ENCODE data around the gene ZNF592.
A peak's percentile ranks its signal among the peaks of the same experiment; 100 is the strongest.

The ZNF592 gene

GRCh38 chr15:84797212-84797611 lies 48.8 kb downstream of the ZNF592 start:
- H3K9me3 Mint-ChIP-seq, result no peaks in the 10 kb centered on the region
- H3K4me3 Mint-ChIP-seq, result no peak overlapping the region
- H3K4me1 Mint-ChIP-seq, result no peaks in the 10 kb centered on the region
- H3K27me3 Mint-ChIP-seq, result no peaks in the 10 kb centered on the region
- CTCF ChIA-PET, result no interaction called here
- no peak overlapping the region for H3K27ac Mint-ChIP-seq
- peaks cover 56% of the 10 kb centered on the region for H3K36me3 Mint-ChIP-seq
- no peak for DNase-seq

GRCh38 chr15:84797801-84798200 lies 49.4 kb downstream of the ZNF592 start:
- CTCF ChIA-PET, result no interaction called here
- Mint-ChIP-seq H3K4me1 (no peaks in the 10 kb centered on the region), H3K36me3 (peaks cover 58% of the 10 kb centered on the region), H3K9me3 (no peaks in the 10 kb centered on the region), H3K27ac (no peak overlapping the region), H3K27me3 (no peaks in the 10 kb centered on the region), H3K4me3 (no peak overlapping the region)
- no peak for DNase-seq

- H3K36me3 Mint-ChIP-seq, result peaks cover 63% of the 10 kb centered on the region
- H3K27me3 Mint-ChIP-seq, result no peaks in the 10 kb centered on the region
- no peak for DNase-seq
- H3K4me1 Mint-ChIP-seq, result no peaks in the 10 kb centered on the region
- CTCF ChIA-PET, result no interaction called here
- no peak overlapping the region for H3K27ac Mint-ChIP-seq
- no peaks in the 10 kb centered on the region for H3K9me3 Mint-ChIP-seq
- no peak overlapping the region for H3K4me3 Mint-ChIP-seq
Measured at GRCh38 chr15:84798436-84798946, 50.1 kb downstream of the ZNF592 start.

DNA sequence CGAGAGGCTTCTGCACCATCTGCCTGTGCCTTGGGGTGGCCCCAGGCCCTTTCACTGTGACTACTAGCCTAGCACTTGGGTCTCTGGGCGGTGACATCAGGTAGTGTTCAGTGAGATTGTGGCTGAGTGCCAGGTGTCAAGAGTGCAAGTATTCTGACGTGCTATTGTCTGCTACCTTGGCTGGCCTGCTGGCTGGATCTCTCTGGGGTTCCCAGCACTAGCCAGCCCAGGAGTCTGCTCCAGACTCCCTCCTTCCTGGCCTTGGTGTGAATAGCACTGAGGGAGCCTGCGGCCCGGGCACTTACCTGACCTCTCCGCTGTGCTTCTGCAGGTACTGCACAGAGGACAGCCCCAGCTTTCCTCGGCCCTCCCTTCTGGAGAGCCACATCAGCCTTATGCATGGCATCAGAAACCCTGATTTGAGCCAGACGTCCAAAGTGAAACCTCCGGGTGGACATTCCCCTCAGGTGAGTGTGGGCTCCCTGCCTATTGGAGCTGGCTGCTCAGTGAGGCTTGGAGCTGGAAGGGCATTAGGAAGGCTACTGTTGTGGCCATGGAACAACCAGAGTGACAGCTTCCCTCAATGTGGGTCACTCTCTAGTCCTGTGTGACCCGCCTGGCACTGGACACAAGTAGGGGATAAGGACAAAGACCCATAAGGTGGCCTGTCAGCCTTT lies 51.3 kb downstream of the ZNF592 start:
- Mint-ChIP-seq H3K4me1 (no peaks in the 10 kb centered on the region), H3K4me3 (no peak overlapping the region), H3K27me3 (no peaks in the 10 kb centered on the region), H3K9me3 (no peaks in the 10 kb centered on the region), H3K27ac (no peak overlapping the region), H3K36me3 (peaks cover 60% of the 10 kb centered on the region)
- no peak for DNase-seq
- CTCF ChIA-PET, result no interaction called here

- Mint-ChIP-seq H3K4me1 (no peaks in the 10 kb centered on the region), H3K36me3 (peaks cover 57% of the 10 kb centered on the region), H3K27me3 (no peaks in the 10 kb centered on the region), H3K27ac (no peak overlapping the region), H3K4me3 (no peak overlapping the region), H3K9me3 (no peaks in the 10 kb centered on the region)
- CTCF ChIA-PET, result no interaction called here
- no peak for DNase-seq
Measured at GRCh38 chr15:84800365-84800806, 52.0 kb downstream of the ZNF592 start.

DNA sequence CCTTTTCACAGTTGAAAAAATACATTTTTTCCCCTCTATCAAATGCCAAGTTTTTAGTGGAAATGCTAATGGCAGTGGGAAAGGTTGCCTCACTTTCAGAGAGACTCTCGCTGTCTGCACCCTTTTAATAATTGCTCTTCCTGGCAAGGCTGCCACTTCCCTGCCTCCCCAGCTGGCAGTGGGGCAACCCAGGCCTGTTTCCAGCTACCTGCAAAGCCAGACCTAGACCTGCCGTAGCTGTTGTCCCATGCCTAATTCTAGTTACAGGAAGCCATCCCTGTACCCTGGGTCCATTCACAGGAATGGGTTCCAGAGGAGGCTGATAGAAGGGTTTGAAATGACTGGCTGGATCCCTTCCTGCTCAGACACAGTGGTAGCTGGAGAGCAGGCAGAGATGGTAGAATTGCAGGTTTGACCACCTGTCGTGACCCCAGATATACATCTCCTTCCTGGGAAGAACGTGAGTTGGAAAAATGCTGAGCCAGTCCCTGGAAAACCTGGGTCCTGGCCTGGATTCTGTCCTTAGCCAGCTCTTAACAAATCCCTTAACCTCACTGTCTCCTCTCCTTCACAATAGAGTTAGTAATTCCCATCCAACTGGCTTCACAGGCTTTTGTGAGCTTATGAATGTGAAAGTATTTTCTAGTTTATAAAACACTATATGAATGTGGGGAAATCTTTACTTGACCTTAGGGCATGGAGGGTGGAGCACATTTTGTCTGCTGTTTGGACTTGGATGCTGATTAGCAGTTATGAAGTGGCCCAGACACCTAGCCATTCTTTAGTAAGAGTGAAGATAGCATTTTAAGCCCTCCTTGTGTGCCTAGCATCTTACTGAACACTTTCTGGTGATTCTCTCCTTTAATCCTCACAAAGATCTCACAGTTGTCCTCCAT lies 55.9 kb downstream of the ZNF592 start:
- no peak for DNase-seq
- no peak overlapping the region for H3K4me3 Mint-ChIP-seq
- H3K4me1 Mint-ChIP-seq, result no peaks in the 10 kb centered on the region
- H3K36me3 Mint-ChIP-seq, result peaks cover 37% of the 10 kb centered on the region
- no peaks in the 10 kb centered on the region for H3K9me3 Mint-ChIP-seq
- H3K27ac Mint-ChIP-seq, result no peak overlapping the region
- H3K27me3 Mint-ChIP-seq, result no peaks in the 10 kb centered on the region
- CTCF ChIA-PET, result interaction anchor here (1.6 kb wide), 1 partner anchor 216 kb away, joined by 3 read pairs; no protein-coding TSS in a partner anchor

DNA sequence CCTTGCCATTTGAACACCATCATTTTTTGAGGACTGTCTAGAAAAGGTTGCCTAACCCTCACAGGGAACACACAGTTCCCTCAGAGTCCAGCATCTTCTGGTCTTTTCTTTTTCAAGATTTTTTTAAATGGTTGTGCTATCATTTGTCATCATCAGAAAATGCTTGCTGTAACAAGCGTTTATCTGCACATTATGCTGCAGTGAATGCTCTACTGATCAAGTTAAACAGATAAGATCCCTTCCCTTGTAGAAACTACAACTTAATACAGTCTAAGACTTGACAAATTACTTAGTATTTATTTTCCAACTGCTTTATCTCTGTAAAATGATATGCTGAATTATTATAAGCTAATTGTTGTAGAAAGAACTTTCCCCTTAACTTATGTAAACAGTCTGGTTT lies 56.8 kb downstream of the ZNF592 start:
- peaks cover 29% of the 10 kb centered on the region for H3K36me3 Mint-ChIP-seq
- no peak for DNase-seq
- H3K4me3 Mint-ChIP-seq, result no peak overlapping the region
- no peak overlapping the region for H3K27ac Mint-ChIP-seq
- CTCF ChIA-PET, result interaction anchor here (1.6 kb wide), 1 partner anchor 217 kb away, joined by 3 read pairs; no protein-coding TSS in a partner anchor
- H3K9me3 Mint-ChIP-seq, result no peaks in the 10 kb centered on the region
- no peaks in the 10 kb centered on the region for H3K27me3 Mint-ChIP-seq
- H3K4me1 Mint-ChIP-seq, result no peaks in the 10 kb centered on the region

GRCh38 chr15:84807228-84807627 lies 58.8 kb downstream of the ZNF592 start:
- H3K9me3 Mint-ChIP-seq, result no peaks in the 10 kb centered on the region
- no peak overlapping the region for H3K4me3 Mint-ChIP-seq
- no peaks in the 10 kb centered on the region for H3K27me3 Mint-ChIP-seq
- no peak overlapping the region for H3K27ac Mint-ChIP-seq
- peaks cover 21% of the 10 kb centered on the region for H3K36me3 Mint-ChIP-seq
- no peak for DNase-seq
- no peaks in the 10 kb centered on the region for H3K4me1 Mint-ChIP-seq
- CTCF ChIA-PET, result no interaction called here

DNA sequence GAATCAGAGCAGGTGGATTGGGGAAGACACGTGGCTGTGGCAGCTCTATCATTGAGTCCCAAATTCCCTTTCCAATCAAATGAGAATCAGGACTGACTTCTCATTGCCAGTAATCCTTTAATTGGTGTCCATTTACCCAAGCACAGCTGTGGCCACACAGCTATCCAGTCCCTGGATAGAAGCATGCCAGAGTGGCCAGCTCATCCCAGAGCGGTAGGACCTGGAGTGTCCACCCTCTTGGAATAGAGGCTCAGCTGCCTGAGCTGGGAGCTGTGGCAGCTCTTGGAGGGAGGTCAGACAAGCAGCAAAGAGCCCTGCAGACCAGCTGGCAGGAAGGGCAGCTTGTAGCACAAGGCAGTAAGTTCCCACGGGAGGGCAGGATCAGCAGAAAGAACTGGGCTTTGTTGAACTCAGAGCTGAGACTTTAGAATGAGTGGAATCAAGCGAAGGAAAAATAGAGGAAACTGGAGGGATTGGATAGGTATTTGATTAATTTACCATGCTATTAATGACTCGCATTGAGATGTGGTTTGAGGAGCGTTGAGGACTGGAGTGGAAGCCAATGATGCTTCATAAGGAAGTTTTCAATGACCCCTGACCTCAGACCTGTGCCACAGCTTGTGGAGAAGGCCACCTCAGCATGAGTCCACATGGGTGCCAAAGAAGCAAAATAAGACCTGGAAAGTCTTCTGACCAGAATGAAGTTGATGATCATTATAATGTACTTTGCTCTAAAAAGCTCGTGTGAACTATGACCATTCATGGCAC lies 61.9 kb downstream of the ZNF592 start:
- Mint-ChIP-seq H3K27me3 (peaks cover 2% of the 10 kb centered on the region), H3K27ac (no peak overlapping the region), H3K9me3 (no peaks in the 10 kb centered on the region), H3K4me3 (no peak overlapping the region), H3K4me1 (no peaks in the 10 kb centered on the region), H3K36me3 (peaks cover 7% of the 10 kb centered on the region)
- no peak for DNase-seq
- CTCF ChIA-PET, result interaction anchor here (0.9 kb wide), 2 partner anchors 27 to 211 kb away, joined by 3 read pairs; no protein-coding TSS in a partner anchor

DNA sequence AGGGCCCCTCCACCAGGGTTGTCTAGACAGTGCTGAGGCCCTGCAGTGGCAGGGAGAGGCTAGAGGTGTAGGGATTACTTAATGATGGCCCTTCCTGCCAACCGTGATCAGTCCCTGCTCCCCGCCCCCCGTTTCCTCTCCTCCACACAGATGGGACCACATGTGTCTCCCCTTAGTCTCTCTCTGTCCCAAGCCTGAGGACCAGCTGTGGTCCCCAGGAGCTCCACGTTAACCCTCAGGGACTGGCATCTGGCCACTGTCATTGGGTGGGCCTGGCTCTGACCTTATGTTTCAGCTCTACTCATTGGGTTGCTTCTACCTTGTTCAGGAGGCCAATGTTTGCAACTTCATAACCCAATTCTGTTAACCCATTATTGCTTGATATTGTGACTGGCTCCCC lies 62.8 kb downstream of the ZNF592 start:
- peaks cover 7% of the 10 kb centered on the region for H3K36me3 Mint-ChIP-seq
- H3K4me1 Mint-ChIP-seq, result no peaks in the 10 kb centered on the region
- CTCF ChIA-PET, result interaction anchor here (0.9 kb wide), 1 partner anchor 26 kb away, joined by 3 read pairs; no protein-coding TSS in a partner anchor
- DNase-seq, result no peak
- H3K4me3 Mint-ChIP-seq, result no peak overlapping the region
- peak overlapping the region; percentile 43 for H3K27ac Mint-ChIP-seq
- peaks cover 11% of the 10 kb centered on the region for H3K27me3 Mint-ChIP-seq
- H3K9me3 Mint-ChIP-seq, result no peaks in the 10 kb centered on the region

DNA sequence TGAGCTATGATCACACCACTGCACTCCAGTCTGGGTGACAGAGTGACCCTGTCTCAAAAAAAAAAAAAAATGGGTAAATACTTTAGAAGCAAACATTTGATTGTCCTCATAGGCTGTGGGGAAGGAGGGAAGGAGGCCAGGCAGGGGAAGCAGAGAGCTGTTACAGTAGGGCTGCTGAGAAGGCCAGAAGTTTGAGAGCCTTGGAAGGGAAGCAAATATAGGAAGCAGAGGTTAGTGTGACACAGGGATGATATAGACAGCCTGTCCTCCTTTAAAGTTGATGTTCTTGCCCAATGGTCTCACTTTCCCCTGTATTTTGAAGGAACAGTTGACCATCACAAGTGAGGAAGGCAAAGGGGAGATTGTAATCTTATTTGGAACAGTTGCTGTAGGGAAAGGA lies 63.4 kb downstream of the ZNF592 start:
- Mint-ChIP-seq H3K27ac (no peak overlapping the region), H3K4me1 (peaks cover 3% of the 10 kb centered on the region), H3K36me3 (peaks cover 7% of the 10 kb centered on the region), H3K4me3 (no peak overlapping the region), H3K27me3 (peaks cover 17% of the 10 kb centered on the region), H3K9me3 (no peaks in the 10 kb centered on the region)
- CTCF ChIA-PET, result no interaction called here
- no peak for DNase-seq

DNA sequence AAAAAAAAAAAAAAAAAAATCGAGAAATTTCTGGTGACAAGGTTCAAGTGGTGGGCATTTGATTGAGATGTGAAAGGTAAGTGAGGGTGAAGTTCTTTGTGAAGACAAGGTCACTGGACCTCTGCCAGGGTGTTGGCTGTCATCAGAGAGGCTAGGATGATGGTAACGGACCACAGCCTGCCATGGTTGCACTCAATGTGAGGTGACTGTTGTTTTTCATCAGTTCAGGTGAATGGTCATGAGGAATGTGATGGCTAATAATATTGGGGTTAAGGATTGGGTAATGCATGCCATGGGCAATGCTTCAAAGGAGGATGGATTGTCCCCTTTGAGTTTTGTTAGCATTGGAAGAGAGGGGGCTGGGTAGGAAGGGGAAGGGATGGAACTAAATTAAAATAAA lies 64.5 kb downstream of the ZNF592 start:
- peaks cover 4% of the 10 kb centered on the region for H3K36me3 Mint-ChIP-seq
- peaks cover 5% of the 10 kb centered on the region for H3K4me1 Mint-ChIP-seq
- H3K27ac Mint-ChIP-seq, result no peak overlapping the region
- peaks cover 22% of the 10 kb centered on the region for H3K27me3 Mint-ChIP-seq
- H3K4me3 Mint-ChIP-seq, result no peak overlapping the region
- CTCF ChIA-PET, result interaction anchor here (0.7 kb wide), 1 partner anchor 12 kb away, joined by 3 read pairs; no protein-coding TSS in a partner anchor
- DNase-seq, result no peak
- no peaks in the 10 kb centered on the region for H3K9me3 Mint-ChIP-seq

DNA sequence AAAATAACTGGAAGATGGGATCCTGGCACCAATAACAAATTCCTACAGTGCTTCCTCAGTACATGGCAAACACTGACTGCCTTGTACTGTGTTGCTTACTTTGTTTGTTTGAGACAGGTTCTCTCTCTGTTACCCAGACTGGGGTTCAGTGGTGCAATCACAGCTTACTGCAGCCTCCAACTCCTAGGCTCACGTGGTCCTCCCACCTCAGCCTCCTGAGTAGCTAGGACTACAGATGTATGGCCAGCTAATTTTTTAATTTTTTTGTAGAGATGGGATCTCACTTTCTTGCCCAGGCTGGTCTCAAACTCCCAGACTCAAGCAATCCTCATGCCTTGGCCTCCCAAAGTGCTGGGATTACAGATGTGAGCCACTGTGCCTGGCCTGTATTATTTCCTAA lies 65.0 kb downstream of the ZNF592 start:
- Mint-ChIP-seq H3K36me3 (peaks cover 4% of the 10 kb centered on the region), H3K9me3 (no peaks in the 10 kb centered on the region), H3K4me1 (peaks cover 11% of the 10 kb centered on the region), H3K27ac (no peak overlapping the region), H3K27me3 (peaks cover 28% of the 10 kb centered on the region), H3K4me3 (no peak overlapping the region)
- CTCF ChIA-PET, result no interaction called here
- DNase-seq, result no peak

DNA sequence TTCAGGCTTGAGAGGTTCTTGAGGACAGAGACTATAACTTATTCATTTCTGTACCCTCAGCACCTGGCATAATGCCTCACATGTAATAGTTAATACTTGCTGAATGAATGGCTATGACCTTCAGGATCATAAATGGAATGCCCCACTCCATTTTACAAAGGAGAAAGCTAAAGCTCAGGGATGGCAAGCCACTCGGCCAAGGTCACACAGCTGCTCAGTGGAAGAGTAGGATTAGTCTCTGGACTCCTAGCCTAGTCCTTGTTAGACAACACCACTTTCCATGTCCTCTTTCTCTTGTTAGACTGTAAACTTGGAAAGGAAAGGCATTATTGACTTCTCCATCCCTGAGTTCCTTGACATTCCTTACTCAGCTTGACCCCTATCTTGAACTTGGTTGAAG lies 65.5 kb downstream of the ZNF592 start:
- Mint-ChIP-seq H3K4me1 (peaks cover 12% of the 10 kb centered on the region), H3K4me3 (no peak overlapping the region), H3K27ac (peak overlapping the region; percentile 4), H3K36me3 (no peaks in the 10 kb centered on the region), H3K27me3 (peaks cover 31% of the 10 kb centered on the region), H3K9me3 (no peaks in the 10 kb centered on the region)
- DNase-seq, result no peak
- CTCF ChIA-PET, result no interaction called here

Measured in activated naive CD4-positive, alpha-beta T cell treated with anti-CD3 and anti-CD28 coated beads, Interleukin-2, amount 10 ng/mL, durations not matched to agents 7 days and 5 days (primary cell).